ENCODE data around the gene DBX1. TPM values are rescaled to one million over a fixed set of nuclear protein-coding genes. Genes with fewer than 3 reads are reported as not detected.

The DBX1 gene
- total RNA-seq, 2 experiments from 2014 or later = not detected

GRCh38 chr11:20178976-20179375, 18.7 kb upstream of the DBX1 start:
- Mint-ChIP-seq H3K27ac (no peak overlapping the region), H3K4me3 (no peak overlapping the region), H3K9me3 (peaks cover 4% of the 10 kb centered on the region), H3K27me3 (peaks cover 15% of the 10 kb centered on the region), H3K36me3 (ENCODE audit: low read depth) (no peaks in the 10 kb centered on the region), H3K4me1 (no peaks in the 10 kb centered on the region)
- POLR2A ChIA-PET = no interaction called here
- DNase-seq = no peak
- CTCF ChIA-PET = no interaction called here

- POLR2A ChIA-PET = no interaction called here
- peaks cover 12% of the 10 kb centered on the region for H3K27me3 Mint-ChIP-seq
Measured at GRCh38 chr11:20177136-20177535, 16.9 kb upstream of the DBX1 start.

GRCh38 chr11:20172721-20173447, 12.6 kb upstream of the DBX1 start:
- ChIA-PET CTCF (no interaction called here), POLR2A (no interaction called here)
- Mint-ChIP-seq H3K9me3 (peaks cover 4% of the 10 kb centered on the region), H3K4me1 (no peaks in the 10 kb centered on the region), H3K4me3 (no peak overlapping the region), H3K27me3 (peaks cover 17% of the 10 kb centered on the region), H3K27ac (no peak overlapping the region), H3K36me3 (ENCODE audit: low read depth) (no peaks in the 10 kb centered on the region)
- DNase-seq = no peak

More at GRCh38 chr11:20177136-20177535, 16.9 kb upstream of the DBX1 start:
- Mint-ChIP-seq H3K9me3 (peaks cover 4% of the 10 kb centered on the region), H3K27ac (no peak overlapping the region), H3K36me3 (ENCODE audit: low read depth) (no peaks in the 10 kb centered on the region), H3K4me3 (no peak overlapping the region), H3K4me1 (no peaks in the 10 kb centered on the region)
- CTCF ChIA-PET = no interaction called here
- DNase-seq = no peak

- H3K4me1 Mint-ChIP-seq = peaks cover 14% of the 10 kb centered on the region
- no peak overlapping the region for H3K4me3 Mint-ChIP-seq
Measured at GRCh38 chr11:20163783-20164481, 3.7 kb upstream of the DBX1 start.

GRCh38 chr11:20162824-20163782, 2.8 kb upstream of the DBX1 start:
- Mint-ChIP-seq H3K4me3 (peak overlapping the region; percentile 36), H3K27me3 (peaks cover 84% of the 10 kb centered on the region), H3K9me3 (peaks cover 3% of the 10 kb centered on the region), H3K27ac (no peak overlapping the region), H3K36me3 (ENCODE audit: low read depth) (peaks cover 19% of the 10 kb centered on the region), H3K4me1 (peaks cover 17% of the 10 kb centered on the region)
- CTCF ChIA-PET = interaction anchor here (0.8 to 1.9 kb wide), 3 partner anchors 30 to 191 kb away, joined by 3 to 6 read pairs (median 5); no protein-coding TSS in a partner anchor
- DNase-seq = no peak
- POLR2A ChIA-PET = no interaction called here

More at GRCh38 chr11:20163783-20164481, 3.7 kb upstream of the DBX1 start:
- POLR2A ChIA-PET = interaction anchor here (0.6 kb wide), 1 partner anchor 100 kb away, joined by 3 read pairs; no protein-coding TSS in a partner anchor
- DNase-seq = no peak
- CTCF ChIA-PET = interaction anchor here (0.8 to 0.9 kb wide), 2 partner anchors 31 to 36 kb away, joined by 3 to 5 read pairs; no protein-coding TSS in a partner anchor
- Mint-ChIP-seq H3K9me3 (no peaks in the 10 kb centered on the region), H3K36me3 (ENCODE audit: low read depth) (peaks cover 12% of the 10 kb centered on the region), H3K27me3 (peaks cover 78% of the 10 kb centered on the region), H3K27ac (no peak overlapping the region)

GRCh38 chr11:20161923-20162744, 1.9 kb upstream of the DBX1 start:
- CTCF ChIA-PET = interaction anchor here (1.9 kb wide), 1 partner anchor 30 kb away, joined by 6 read pairs; no protein-coding TSS in a partner anchor

GRCh38 chr11:20161230-20161918, 1.1 kb upstream of the DBX1 start:
- ChIA-PET POLR2A (no interaction called here), CTCF (interaction anchor here (1.9 kb wide), 1 partner anchor 29 kb away, joined by 6 read pairs; no protein-coding TSS in a partner anchor)
- Mint-ChIP-seq H3K4me1 (peaks cover 25% of the 10 kb centered on the region), H3K27ac (peak overlapping the region; percentile 7), H3K36me3 (ENCODE audit: low read depth) (peaks cover 19% of the 10 kb centered on the region), H3K27me3 (peaks cover 83% of the 10 kb centered on the region), H3K9me3 (peaks cover 3% of the 10 kb centered on the region), H3K4me3 (no peak overlapping the region)
- no peak for DNase-seq

More at GRCh38 chr11:20161923-20162744, 1.9 kb upstream of the DBX1 start:
- H3K4me1 Mint-ChIP-seq = peaks cover 24% of the 10 kb centered on the region
- H3K27ac Mint-ChIP-seq = peak overlapping the region; percentile 7
- H3K27me3 Mint-ChIP-seq = peaks cover 85% of the 10 kb centered on the region
- peaks cover 3% of the 10 kb centered on the region for H3K9me3 Mint-ChIP-seq
- POLR2A ChIA-PET = no interaction called here
- peaks cover 19% of the 10 kb centered on the region for H3K36me3 Mint-ChIP-seq (ENCODE audit: low read depth)
- H3K4me3 Mint-ChIP-seq = no peak overlapping the region
- DNase-seq = no peak

GRCh38 chr11:20159466-20160381, 551 bp downstream of the DBX1 start:
- peak overlapping the region; percentile 30 for H3K27ac Mint-ChIP-seq
- H3K4me3 Mint-ChIP-seq = no peak overlapping the region
- peaks cover 3% of the 10 kb centered on the region for H3K9me3 Mint-ChIP-seq
- POLR2A ChIA-PET = no interaction called here
- peaks cover 21% of the 10 kb centered on the region for H3K36me3 Mint-ChIP-seq (ENCODE audit: low read depth)
- peaks cover 85% of the 10 kb centered on the region for H3K27me3 Mint-ChIP-seq
- CTCF ChIA-PET = no interaction called here
- H3K4me1 Mint-ChIP-seq = peaks cover 30% of the 10 kb centered on the region
- no peak for DNase-seq

GRCh38 chr11:20158597-20159257, 1.5 kb downstream of the DBX1 start:
- peaks cover 30% of the 10 kb centered on the region for H3K4me1 Mint-ChIP-seq
- ChIA-PET POLR2A (interaction anchor here (0.7 kb wide), 1 partner anchor 416 kb away, joined by 3 read pairs; no protein-coding TSS in a partner anchor), CTCF (interaction anchor here (0.5 kb wide), 1 partner anchor 40 kb away, joined by 3 read pairs; no protein-coding TSS in a partner anchor)
- no peak overlapping the region for H3K27ac Mint-ChIP-seq
- H3K36me3 Mint-ChIP-seq (ENCODE audit: low read depth) = peaks cover 21% of the 10 kb centered on the region
- DNase-seq = no peak
- H3K9me3 Mint-ChIP-seq = peaks cover 3% of the 10 kb centered on the region
- peak overlapping the region; percentile 18 for H3K4me3 Mint-ChIP-seq
- H3K27me3 Mint-ChIP-seq = peaks cover 80% of the 10 kb centered on the region

GRCh38 chr11:20157728-20158127, 2.5 kb downstream of the DBX1 start:
- Mint-ChIP-seq H3K4me3 (no peak overlapping the region), H3K9me3 (peaks cover 3% of the 10 kb centered on the region), H3K4me1 (peaks cover 22% of the 10 kb centered on the region), H3K36me3 (ENCODE audit: low read depth) (peaks cover 15% of the 10 kb centered on the region), H3K27ac (no peak overlapping the region), H3K27me3 (peaks cover 75% of the 10 kb centered on the region)
- POLR2A ChIA-PET = no interaction called here
- no peak for DNase-seq
- CTCF ChIA-PET = no interaction called here
